ENCODE measurements around the gene COBLL1.
"Not testable (repeated sequence)": the region's sequence is repeated elsewhere in the genome, so short reads cannot be mapped to it uniquely, and the experiment has no call there.

Gene COBLL1

DNA sequence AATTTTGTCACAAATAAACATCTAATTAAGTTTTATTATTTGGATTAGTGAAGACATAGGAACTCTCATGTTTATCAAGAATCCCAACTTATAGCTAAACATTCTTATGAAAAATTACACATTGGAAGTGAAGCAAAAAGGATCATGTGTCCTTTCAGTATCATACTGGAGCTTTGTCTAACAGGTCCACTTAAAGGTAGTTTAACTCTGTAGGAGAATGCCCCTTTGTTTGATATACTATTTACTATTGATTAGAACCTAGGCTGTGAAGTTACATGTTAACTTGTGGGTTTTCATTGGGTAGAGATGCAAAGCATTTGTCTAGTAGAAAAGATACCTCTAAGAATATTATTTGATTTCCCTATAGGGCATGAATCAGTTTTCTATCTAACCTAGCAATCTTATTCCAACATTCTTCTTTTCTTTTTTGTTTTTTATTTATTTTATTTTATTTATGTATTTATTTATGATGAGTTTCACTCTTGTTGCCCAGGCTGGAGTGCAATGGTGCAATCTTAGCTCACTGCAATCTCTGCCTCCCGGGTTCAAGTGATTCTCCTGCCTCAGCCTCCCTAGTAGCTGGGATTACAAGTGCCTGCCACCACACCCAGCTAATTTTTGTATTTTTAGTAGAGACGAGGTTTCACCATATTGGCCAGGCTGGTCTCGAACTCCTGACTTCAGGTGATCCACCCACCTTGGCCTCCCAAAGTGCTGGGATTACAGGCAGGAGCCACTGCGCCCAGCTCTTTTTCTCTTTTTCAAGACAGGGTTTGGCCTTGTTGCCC, 18.5 kb upstream of the COBLL1 start:
- DNase-seq, result not testable (repeated sequence)

DNA sequence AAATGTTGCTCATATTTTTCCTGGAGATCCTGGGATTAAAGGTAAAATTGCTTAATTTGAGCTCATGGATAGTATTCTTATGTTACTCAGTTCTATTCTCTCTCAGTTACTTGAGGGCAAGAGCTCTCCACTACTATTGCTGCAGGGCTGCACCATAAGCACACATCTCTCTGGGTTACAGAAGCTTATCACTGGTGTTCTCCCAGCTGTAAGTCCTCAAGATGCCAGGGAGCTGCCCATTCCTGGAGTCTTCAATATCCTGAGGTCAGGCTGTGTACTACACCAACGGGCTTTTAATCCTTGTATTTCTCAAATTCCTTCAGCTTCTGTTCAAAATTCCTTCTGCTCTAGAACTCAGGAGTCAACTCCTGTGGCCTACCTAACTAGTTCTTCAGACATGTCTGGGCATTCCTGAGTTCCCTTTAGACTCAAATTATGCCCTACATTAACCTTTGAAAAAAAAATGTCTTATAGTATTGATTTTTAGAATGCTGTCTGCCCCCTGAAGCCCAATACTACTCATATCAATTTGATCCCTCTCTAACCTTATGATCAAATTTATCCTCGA, 17.7 kb upstream of the COBLL1 start:
- no peak for DNase-seq

DNA sequence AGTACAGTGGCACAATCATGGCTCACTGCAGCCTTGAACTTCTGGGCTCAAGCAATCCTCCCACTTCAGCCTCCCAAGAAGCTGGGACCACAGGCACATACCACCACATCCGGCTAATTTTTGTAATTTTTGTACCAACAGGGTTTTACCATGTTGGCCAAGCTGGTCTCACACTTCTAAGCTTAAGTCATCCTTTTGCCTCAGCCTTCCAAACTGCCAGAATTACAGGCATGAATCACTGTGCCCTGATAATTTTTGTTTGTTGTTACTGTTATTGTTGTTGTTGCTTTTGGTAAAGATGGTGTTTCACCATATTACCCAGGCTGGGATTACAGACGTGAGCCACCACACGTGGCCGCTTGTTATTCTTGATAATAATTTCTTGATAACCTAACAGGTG, 10.5 kb upstream of the COBLL1 start:
- DNase-seq, result no peak

DNA sequence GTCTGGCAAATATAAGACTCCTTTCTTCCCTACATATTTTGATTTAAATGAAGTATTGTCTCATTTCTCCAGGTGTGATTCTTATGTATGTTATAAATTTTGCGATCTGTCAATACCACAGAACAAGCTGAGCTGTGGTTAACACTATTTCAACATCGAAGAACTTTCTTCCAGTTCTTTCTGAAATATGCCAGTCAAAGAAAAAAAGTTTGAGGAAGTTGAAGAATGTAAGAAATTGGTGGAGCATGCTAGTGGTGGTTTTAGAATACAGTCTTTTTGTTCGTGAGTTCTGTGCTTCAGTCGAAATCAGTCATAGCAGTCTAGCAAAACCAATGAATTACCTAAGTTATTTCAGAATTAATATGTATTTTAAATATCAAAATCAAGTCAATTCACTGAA, 8.6 kb upstream of the COBLL1 start:
- no peak for DNase-seq

DNA sequence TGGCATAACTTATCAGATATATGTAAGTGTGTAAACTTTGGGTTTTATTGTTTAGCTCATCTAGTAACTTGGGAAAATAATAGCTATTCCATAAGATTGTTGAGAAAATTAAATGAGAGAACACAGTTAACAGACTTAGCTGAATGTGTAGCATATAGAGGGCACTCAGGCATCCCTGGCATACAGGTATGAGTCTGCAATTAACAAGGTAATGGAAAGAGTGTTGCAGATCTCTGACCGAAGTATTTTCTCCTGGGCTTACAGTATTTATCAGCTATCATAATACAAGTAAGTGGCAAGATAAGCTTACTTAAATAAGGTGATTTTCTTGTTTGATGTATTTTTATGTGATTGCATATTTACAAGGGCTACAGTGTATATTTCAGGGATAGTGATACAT, 7.9 kb upstream of the COBLL1 start:
- DNase-seq, result no peak

DNA sequence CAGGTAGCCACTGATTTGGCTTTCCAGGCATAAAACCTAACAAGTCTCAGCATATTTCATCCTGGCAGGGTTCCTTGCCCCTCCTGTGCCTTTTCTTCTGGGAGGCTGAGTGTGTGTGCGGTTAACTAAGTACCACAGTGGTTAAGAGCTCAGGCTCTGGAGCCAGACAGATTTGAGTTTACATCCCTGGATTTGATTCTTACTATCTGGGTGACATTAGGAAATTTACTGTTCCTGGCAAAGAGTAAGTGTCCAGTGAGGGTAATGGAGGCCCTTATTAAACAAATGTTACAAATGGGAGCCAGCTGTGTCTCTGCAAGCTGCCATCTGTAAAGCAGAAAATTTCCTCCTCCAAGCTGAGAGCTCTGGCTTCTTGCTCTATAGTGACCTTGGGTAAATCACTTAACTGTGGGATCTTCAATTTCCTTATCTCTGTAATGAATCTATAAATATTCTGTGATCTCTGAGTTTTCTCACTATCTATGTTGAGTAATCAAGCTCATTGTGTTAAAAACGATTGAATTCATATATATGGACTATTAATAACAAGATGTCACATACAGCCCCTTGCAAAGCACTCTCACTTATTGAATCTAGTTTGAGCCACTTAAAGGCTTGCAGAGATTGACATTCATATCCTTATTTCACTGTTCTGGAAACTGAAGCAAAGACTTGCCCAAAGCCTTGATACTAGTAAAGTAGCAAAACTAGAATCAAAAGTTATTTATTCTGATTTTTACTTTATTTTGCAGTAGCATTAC, 6.5 kb upstream of the COBLL1 start:
- no peak for DNase-seq

DNA sequence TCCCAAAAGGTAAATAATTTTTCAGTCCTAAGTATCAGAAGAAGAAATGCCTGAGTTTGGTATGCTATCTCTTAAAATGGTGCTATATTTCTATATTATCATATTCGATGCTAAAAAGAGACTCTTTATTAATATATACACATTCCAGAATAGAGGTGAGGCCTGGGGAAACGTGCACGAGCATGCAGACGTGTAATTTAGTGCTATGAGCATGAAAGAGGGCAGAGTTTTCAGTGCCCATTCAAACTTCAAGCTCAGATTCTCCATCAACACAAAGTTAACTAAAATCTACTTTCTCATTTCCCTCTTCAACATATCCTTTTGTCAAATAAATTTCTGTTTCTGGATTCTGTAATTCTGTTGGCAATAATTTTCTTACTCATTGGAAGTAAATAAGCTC, 5.7 kb upstream of the COBLL1 start:
- no peak for DNase-seq

DNA sequence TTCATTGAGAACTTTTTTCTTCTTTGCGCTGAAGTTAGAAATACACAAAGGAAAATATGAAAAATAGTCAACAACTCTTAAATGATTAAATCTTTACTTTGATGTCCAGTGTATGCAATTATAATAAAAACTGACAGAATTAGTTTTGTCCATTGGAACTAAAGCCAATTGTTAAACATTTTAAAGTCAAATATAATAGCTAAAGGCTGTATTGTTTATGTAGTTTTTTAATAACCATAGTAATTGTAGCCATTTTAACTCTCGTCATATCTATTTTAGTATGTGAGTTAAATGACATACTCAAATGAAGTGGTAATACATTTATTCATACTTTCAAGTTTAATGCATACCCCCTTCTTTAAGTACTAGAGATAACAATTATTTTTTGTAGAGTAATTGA, 4.7 kb upstream of the COBLL1 start:
- DNase-seq, result no peak

DNA sequence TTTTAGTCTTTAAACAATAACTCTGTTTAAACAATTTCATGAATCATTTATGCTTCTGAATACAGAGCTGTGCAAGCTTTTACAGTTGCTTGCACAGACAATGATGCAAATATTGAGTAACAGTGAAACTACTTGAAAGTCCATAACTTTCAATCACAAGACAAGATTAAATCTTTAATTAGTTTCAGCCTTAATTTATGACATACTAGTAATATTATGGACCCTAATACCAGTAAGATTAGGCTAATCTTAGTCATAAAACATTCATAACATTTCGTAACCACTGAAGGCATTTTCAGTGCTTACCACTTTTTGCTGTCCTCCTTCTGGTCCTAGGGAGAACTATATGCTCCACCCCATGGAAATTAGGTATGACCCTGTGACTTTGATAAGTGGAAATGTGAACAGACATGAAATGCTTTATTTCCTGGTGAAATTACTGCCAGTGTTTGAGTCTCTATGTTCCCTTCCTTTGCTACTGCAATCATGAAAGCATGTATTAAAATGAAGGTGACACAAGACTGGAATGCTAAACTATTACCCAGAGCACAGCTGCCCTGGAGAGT, 1.8 kb upstream of the COBLL1 start:
- no peak for DNase-seq

DNA sequence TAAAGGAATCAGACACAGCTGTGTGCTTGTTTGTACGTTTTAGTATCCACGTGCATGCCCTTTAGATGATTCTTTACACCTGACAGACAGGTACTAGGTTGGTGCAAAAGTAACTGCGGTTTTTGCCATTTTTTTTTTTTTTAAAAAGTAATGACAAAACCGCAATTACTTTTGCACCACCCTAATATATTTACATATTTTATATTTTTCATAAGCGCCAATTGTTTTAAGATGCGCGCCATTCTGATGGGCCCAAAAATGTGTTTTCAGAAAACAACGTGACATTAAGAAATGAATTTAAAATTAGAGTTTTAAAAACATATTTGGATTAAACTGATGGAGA, 972 bp upstream of the COBLL1 start:
- DNase-seq, result no peak

DNA sequence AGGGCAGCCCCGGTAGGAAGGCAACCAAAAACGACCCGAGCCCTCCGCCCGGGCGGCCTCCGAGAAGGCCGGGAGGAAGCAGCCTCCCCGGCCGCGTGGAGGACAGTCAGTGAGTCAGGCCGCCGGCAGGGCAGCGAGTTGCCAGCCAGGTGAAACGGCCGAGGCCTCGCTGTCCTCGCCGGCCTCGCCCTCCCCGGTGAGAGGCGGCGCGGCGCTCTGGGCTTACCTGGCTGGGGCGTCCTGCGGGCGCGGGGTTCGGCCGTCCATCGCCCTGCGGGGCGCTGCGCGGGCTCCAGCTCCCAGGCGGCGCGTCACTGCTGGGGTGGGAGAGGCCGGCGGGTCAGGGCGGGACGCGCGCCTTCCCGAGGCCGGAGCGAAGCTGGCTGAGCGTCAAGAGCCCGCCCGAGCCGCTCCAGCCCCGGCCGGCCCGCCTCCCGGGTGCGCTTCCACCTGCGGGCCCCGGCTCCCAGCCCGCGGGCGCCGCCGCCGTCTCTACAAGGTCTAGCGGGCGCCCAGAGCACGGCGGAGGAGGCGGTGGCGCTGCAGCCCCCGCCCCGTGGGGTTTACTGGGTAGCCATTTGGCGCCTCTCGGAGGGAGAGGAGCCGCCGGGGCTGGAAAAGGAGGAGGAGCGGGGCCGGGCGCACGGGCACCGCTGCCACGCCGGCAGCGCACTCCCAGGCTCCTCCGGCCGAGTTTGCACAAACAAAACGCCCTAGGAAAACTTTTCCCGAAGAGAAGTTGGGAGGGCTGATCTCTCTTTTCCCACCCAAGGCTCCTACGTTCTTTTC, 499 bp downstream of the COBLL1 start:
- peak; percentile 20 for DNase-seq

DNA sequence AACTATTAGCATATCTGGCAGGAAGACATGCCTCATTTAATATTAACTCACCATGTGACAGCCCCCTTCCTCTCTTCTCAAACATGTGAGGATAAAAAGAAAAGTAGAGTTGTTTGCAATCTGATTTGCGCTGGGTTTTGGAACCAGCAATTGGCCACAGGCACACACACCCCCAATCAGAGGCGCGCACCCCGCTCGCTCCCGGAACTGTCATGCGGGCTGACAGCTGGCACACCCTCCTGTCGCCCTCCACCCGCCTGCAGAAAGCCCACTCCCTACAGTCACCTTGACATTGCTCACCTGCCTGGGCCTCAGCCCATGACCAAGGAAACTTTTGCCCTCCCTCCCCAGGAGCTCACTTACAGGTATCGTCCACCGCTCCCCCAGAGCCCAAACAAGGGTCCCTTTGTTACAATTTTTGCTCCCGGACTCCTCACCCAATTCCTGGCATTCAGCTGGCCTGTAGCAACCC, 1.1 kb downstream of the COBLL1 start:
- no peak for DNase-seq

DNA sequence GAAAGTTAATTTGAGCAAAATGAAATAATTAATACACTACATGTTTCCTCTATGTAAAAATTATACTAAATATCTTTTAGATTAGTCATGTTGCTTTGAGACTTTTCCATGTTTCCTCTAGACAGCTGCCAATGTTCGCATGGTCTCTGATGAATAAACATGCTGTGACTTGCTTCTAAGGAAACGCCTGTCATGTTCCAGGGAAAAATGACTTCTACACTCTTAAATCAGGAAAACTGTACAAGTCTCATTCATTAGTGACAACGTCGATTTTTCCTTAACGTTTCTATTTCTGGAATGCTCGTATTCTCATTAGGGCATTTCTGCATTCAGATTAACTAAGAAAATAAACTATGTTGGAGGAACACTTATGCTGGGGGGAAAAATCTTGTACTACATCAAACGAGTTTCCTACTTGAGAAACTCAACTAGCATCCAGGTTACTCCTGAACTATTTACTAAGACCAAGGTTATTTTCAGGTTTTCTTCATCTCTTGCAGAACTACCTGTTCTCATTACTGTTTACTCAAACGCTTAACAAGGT, 1.6 kb downstream of the COBLL1 start:
- DNase-seq, result no peak

DNA sequence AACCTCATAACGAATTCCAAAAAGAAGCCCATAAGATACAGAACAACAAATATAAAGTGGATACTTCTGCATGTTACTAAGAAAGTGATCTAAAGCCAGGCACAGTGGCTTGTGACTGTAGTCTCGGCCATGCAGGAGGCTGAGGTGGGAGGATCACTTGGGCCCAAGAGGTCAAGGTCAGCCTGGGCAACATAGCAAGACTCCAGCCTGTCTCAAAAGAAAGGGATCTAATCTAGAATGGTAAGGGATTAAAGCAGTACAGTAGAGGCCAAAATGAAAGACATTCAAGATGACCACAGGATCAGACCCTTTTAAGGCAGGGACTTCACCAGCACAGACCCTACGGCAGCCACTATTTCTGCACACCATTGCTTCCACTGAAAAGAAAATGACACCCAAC, 3.8 kb downstream of the COBLL1 start:
- no peak for DNase-seq

DNA sequence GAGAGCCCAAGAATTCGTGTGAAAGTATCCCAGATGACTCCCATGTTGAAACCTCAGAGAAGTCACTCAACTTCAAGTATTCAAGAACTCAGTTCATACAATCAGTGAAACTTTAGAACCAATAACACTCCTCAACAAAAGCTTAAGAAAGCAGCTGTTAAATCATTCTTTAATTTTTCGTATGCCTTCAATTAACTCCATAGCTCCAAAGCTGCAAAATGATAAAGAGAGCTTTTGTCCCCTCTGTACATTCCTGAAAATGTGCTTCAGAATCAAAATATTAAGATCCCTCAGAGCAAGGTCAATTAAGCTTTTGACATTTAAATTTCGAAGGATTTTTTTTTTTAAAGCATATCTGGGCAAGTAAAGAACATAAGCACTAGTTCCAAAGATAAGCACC, 4.7 kb downstream of the COBLL1 start:
- DNase-seq, result no peak

DNA sequence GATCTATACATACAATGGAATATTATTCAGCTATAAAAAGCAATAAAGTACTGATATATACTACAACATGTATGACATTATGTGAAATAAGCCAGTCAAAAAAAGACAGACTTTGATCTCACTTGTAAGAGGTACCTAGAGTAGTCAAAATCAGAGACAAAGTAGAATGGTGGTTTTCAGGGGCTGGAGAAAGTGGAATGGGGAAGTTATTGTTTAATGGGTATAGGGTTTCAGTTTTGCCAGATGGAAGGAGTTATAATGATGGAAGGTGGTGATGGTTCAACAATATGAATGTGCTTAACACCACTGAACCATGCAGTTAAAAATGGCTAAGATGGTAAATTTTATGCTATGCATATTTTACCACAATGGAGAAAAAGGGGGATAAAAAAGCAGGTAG, 6.3 kb downstream of the COBLL1 start:
- DNase-seq, result no peak

DNA sequence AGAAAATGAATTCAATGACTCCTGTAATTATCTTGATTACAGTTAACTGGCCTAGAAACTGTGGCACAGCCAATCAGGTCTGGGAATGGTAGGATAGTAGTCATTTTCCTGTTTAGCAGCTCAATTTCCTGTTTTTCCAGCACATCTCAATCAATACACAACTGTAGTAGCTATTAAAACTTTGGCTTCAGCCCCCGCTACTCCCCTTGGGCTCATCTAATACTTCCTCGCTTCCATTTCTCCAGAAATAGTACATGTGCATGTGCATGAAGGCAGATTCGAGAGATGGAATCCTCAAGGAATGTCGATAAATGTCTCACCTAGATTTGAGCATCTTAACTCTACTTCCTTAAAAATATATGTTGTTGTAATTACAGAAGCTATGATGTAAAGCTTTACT, 9.7 kb downstream of the COBLL1 start:
- DNase-seq, result no peak

DNA sequence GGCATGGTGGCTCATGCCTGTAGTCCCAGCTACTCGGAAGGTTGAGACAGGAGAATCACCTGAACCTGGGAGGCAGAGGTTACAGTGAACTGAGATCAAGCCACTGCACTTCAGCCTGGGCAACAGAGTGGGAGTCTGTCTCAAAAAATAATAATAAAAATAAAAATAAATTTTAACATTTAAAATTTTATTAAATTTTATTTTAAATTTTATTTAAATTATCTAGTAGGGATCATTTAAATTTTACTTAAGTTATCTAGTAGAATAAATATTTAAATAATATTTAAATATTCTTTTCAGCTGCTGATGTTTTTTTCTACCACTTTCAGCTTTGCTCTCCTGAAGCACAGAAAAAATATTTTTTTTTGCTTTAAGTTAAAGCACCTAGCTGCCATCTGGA, 10.4 kb downstream of the COBLL1 start:
- DNase-seq, result no peak

DNA sequence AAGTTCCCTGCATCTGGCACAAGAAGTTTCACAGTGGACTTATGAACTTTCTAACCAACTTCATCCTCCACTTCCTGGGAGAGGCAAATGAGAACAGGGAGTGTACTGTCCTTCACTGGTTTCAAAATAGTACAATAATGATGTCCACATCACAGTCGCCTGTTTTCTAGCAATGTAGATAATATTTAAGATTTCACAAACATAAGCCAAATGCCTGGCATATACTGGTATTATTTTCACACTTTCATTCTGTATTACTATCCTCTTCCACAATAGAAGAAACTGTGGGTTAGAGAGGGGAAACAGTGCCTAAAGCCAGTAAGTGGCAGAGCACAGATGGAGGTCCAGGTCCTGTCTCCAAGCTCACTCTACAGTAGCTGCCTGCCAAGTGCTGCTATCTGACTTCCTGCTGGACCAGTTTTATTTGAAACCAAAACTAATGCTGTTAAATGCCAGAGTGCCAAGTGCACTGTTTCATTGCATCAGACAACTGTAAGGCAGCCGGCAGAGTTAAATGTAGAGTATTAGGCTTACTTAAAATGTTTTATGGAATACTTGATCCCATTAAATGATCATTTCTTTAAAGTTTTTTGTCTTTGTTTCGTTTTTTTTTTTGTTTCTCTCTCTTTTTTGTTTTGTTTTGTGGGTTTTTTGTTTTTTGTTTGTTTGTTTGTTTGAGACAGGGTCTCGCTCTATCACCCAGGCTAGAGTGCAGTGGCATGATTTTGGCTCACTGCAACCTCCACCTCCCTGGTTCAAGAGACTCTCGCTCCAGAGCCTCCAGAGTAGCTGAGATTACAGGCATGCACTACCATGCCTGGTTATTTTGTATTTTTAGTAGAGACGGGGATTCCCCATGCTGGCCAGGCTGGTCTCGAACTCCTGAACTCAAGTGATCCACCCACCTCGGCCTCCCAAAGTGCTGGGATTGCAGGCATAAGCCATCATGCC, 15.1 kb downstream of the COBLL1 start:
- no peak for DNase-seq

DNA sequence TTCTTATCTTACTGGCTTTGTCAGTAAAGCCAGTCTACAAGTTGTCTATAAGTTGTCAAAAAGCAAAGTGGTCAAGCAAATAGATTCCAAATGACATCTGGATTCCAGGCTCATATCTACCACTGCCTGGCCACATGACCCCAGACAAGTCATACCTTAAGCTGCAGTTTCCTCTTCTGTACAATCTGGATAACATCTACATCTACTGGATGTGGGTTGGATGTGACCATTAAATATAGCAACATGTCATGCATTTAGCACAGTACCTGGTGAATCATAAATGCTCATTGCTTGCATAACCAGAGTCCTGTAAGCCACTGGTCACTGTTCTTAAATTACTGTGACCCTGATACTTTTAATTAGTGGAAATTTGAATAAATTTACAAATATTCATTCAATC, 16.8 kb downstream of the COBLL1 start:
- no peak for DNase-seq

DNA sequence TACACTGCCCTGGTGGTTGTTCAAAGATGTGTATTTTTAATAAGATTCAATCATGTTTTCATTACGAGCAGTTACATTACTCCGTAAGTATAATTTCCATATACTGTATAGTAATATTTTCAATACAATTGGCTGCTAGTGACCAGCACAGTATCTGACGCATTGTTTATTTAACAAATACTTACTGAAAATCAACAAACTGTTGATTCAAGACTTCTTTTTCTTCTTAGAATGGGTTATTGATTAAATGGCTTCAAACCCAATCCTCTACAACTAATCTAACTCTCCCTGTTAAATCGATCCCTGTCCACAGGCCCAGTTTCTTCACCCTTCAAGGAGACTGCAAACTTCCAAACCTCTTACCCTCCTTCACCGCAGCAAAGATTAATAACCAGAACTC, 18.5 kb downstream of the COBLL1 start:
- no peak for DNase-seq

DNA sequence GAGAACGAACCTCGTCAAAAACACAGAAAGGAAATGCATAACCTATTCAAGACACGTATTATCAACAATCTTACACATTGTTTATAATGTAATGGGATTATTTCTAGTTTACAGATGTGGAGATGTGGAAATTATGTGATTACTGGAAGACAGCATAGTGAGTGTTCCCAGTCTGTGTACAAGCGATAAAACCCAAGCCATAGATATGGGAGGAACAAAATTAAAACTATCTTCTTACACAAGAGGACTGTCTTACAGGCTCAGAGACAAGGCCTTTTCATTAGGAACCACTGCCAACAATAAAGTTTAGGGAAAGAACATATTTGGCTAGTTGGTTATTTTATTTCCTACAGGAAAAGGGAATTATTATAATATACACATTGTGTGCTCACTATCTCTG, 20.3 kb downstream of the COBLL1 start:
- DNase-seq, result no peak
